ENCODE results near the gene GRPEL1. TPM values are rescaled to one million over a fixed set of nuclear protein-coding genes. Genes with fewer than 3 reads are reported as not detected.

GRPEL1 gene
- polyA plus RNA-seq, 3 donors = 44.1 to 49.6 (median 45.4) TPM

DNA sequence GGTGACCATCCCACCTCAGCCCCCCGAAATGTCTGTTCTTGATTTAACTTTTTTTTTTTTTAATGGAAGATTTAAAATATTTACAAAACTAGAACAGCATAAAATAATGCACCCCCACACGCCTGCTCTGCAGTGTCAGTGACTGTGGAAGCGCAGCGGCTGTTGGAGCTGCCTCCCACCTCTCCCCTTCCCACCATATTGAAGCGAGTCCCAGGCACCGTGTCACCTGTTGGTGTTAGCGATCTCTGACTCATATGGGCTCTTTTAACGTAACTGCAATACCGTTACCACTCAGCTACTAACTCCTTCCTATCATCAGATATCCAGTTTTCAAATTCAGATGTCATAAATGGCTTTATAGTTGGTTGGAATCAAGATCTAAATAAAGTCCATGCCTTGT is 41.8 kb downstream of the GRPEL1 start:
- no peaks in the 10 kb centered on the region for H3K4me1 ChIP-seq (ENCODE audit: control insufficient read depth in 1 of 2, insufficient read depth in 2 of 2, low read length in 2 of 2)
- Mint-ChIP-seq H3K27ac (no peak overlapping the region), H3K4me1 (no peaks in the 10 kb centered on the region), H3K9me3 (peaks cover 0 to 2% (median 0%) of the 10 kb centered on the region in 7 donors), H3K4me3 (no peak overlapping the region), H3K36me3 (peaks cover 85 to 94% of the 10 kb centered on the region in 2 donors), H3K27me3 (ENCODE audit: low read depth in 3 of 3) (peaks cover 0 to 3% (median 0%) of the 10 kb centered on the region in 3 donors)
- no peak overlapping the region for H3K9ac ChIP-seq (ENCODE audit: insufficient read depth, low read length, poor library complexity, severe bottlenecking)
- peaks cover 63% of the 10 kb centered on the region for H4K20me1 ChIP-seq (ENCODE audit: insufficient read depth, low read length)
- intact Hi-C loops (cut with micrococcal nuclease) = no loop called here
- H3K4me2 ChIP-seq (replicated peaks; ENCODE audit: extremely low read depth, low read length, poor library complexity, severe bottlenecking) = no peak overlapping the region
- H2AFZ ChIP-seq (ENCODE audit: insufficient read depth, low read depth, low read length, poor library complexity, severe bottlenecking) = no peak overlapping the region
- 100% methylated on average over 7 of the region's 9 CpGs for WGBS (ENCODE audit: insufficient coverage)
- no peaks in the 10 kb centered on the region for H3K9me3 ChIP-seq (replicated peaks in 1 of 2; ENCODE audit: control insufficient read depth in 1 of 2, insufficient read depth in 1 of 2, low read length in 2 of 2)
- H3K79me2 ChIP-seq (ENCODE audit: insufficient read depth, low read length) = no peaks in the 10 kb centered on the region
- TF ChIP-seq, protein P1, sequence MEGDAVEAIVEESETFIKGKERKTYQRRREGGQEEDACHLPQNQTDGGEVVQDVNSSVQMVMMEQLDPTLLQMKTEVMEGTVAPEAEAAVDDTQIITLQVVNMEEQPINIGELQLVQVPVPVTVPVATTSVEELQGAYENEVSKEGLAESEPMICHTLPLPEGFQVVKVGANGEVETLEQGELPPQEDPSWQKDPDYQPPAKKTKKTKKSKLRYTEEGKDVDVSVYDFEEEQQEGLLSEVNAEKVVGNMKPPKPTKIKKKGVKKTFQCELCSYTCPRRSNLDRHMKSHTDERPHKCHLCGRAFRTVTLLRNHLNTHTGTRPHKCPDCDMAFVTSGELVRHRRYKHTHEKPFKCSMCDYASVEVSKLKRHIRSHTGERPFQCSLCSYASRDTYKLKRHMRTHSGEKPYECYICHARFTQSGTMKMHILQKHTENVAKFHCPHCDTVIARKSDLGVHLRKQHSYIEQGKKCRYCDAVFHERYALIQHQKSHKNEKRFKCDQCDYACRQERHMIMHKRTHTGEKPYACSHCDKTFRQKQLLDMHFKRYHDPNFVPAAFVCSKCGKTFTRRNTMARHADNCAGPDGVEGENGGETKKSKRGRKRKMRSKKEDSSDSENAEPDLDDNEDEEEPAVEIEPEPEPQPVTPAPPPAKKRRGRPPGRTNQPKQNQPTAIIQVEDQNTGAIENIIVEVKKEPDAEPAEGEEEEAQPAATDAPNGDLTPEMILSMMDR (IDR thresholded peaks at IDR 0.05) = no peak
- H3K27me3 ChIP-seq (ENCODE audit: control insufficient read depth in 2 of 2, insufficient read depth in 2 of 2, low read length in 2 of 2) = no peaks in the 10 kb centered on the region
- no peak for DNase-seq
- H3K36me3 ChIP-seq (replicated peaks in 1 of 2; ENCODE audit: control insufficient read depth in 1 of 2, insufficient read depth in 2 of 2, low read length in 2 of 2) = peaks cover 84 to 96% of the 10 kb centered on the region in 2 donors
- H3K27ac ChIP-seq (ENCODE audit: low read depth in 1 of 2, low read length in 2 of 2) = no peak overlapping the region
- no peak overlapping the region for H3K4me3 ChIP-seq (replicated peaks in 1 of 3; ENCODE audit: low read depth in 2 of 3, low read length in 3 of 3)

- no peak for DNase-seq
- H3K4me1 ChIP-seq (ENCODE audit: control insufficient read depth in 1 of 2, insufficient read depth in 2 of 2, low read length in 2 of 2) = no peaks in the 10 kb centered on the region
- H3K4me2 ChIP-seq (replicated peaks; ENCODE audit: extremely low read depth, low read length, poor library complexity, severe bottlenecking) = no peak overlapping the region
- H3K9me3 ChIP-seq (replicated peaks in 1 of 2; ENCODE audit: control insufficient read depth in 1 of 2, insufficient read depth in 1 of 2, low read length in 2 of 2) = no peaks in the 10 kb centered on the region
- peaks cover 83 to 96% of the 10 kb centered on the region in 2 donors for H3K36me3 ChIP-seq (replicated peaks in 1 of 2; ENCODE audit: control insufficient read depth in 1 of 2, insufficient read depth in 2 of 2, low read length in 2 of 2)
- no peaks in the 10 kb centered on the region for H3K79me2 ChIP-seq (ENCODE audit: insufficient read depth, low read length)
- WGBS (ENCODE audit: insufficient coverage) = 93% methylated on average over 21 of the region's 28 CpGs
- Mint-ChIP-seq H3K9me3 (no peaks in the 10 kb centered on the region), H3K4me3 (no peak overlapping the region), H3K27me3 (ENCODE audit: low read depth in 3 of 3) (peaks cover 0 to 3% (median 0%) of the 10 kb centered on the region in 3 donors), H3K36me3 (peaks cover 85 to 94% of the 10 kb centered on the region in 2 donors), H3K4me1 (no peaks in the 10 kb centered on the region), H3K27ac (no peak overlapping the region)
- H3K27ac ChIP-seq (ENCODE audit: low read depth in 1 of 2, low read length in 2 of 2) = no peak overlapping the region
- no peak overlapping the region for H2AFZ ChIP-seq (ENCODE audit: insufficient read depth, low read depth, low read length, poor library complexity, severe bottlenecking)
- H4K20me1 ChIP-seq (ENCODE audit: insufficient read depth, low read length) = peaks cover 73% of the 10 kb centered on the region
- intact Hi-C loops (cut with micrococcal nuclease) = no loop called here
- H3K4me3 ChIP-seq (replicated peaks in 1 of 3; ENCODE audit: low read depth in 2 of 3, low read length in 3 of 3) = no peak overlapping the region
- TF ChIP-seq, protein P1 (IDR thresholded peaks at IDR 0.05) = no peak
- no peak overlapping the region for H3K9ac ChIP-seq (ENCODE audit: insufficient read depth, low read length, poor library complexity, severe bottlenecking)
- no peaks in the 10 kb centered on the region for H3K27me3 ChIP-seq (ENCODE audit: control insufficient read depth in 2 of 2, insufficient read depth in 2 of 2, low read length in 2 of 2)
Measured at GRCh38 chr4:7025040-7025602, 42.7 kb downstream of the GRPEL1 start.

All from CD14-positive monocyte (primary cell).